Adrenal gland (tissue), 5 donors: ENCODE results near the gene DOLPP1.

Source experiments
- CTCF ChIP-seq, 6 experiments: fragments of 450-650 bp in 4 of 6; fragments of 200-600 bp in 2 of 6; sonication (generic) in 1 of 6; IDR thresholded peaks; 1 replicate in 5 of 6; 2 replicates in 1 of 6; pipeline versions ENCODE4 v1.5.1 to v1.8.0; 2016 to 2021; ENCODE audit warnings: antibody characterized with exemption in 6 of 6, mild to moderate bottlenecking in 2 of 6, moderate library complexity in 1 of 6
- POLR2A ChIP-seq, 2 donors: fragments of 450-650 bp; IDR thresholded peaks; one replicate each; pipeline ENCODE4 v1.6.1; 2017; ENCODE audit warnings: antibody characterized with exemption in 2 of 2, mild to moderate bottlenecking in 2 of 2, moderate library complexity in 1 of 2
- donor health status: DM: no; HTN: no; CAD: no.

GRCh38 chr9:129107651-129108050 is 26.7 kb downstream of the DOLPP1 start:
- no peak for TF ChIP-seq POLR2A (IDR thresholded peaks at IDR 0.05)
- TF ChIP-seq CTCF (IDR thresholded peaks at IDR 0.05) = no peak
